Fibroblast of lung (primary cell): ENCODE results near the gene TMC1. TPM values are rescaled to one million over a fixed set of nuclear protein-coding genes. Genes with fewer than 3 reads are reported as not detected.

Experiments used
- DNase-seq, 2 donors: peaks; one replicate each; pipeline versions ENCODE4 v3.0.0 to v3.0.0-alpha.2; 2010; ENCODE audit warnings: low read depth in 2 of 2
- H2AFZ ChIP-seq: 2 replicates; pipeline ENCODE4 v1.5.1; 2012; ENCODE audit warnings: low read length, control low read depth, inconsistent platforms
- H3K27ac ChIP-seq: 2 replicates; pipeline ENCODE4 v1.5.1; 2011; ENCODE audit warnings: low read length, control low read depth; ENCODE audit not compliant: insufficient read depth
- H3K27me3 ChIP-seq: 2 replicates; pipeline ENCODE4 v1.5.1; 2011; ENCODE audit warnings: mild to moderate bottlenecking, low read length; ENCODE audit not compliant: control insufficient read depth, insufficient read depth
- H3K36me3 ChIP-seq: 2 replicates; pipeline ENCODE4 v1.5.1; 2011; ENCODE audit warnings: low read length; ENCODE audit not compliant: control insufficient read depth, insufficient read depth
- H3K4me1 ChIP-seq: 2 replicates; pipeline ENCODE4 v1.5.1; 2011; ENCODE audit warnings: low read length; ENCODE audit not compliant: control insufficient read depth, insufficient read depth; ENCODE audit errors: extremely low read depth
- H3K4me2 ChIP-seq: 2 replicates; pipeline ENCODE4 v1.5.1; 2011; ENCODE audit warnings: low read length, control low read depth; ENCODE audit not compliant: insufficient read depth; ENCODE audit errors: extremely low read depth
- H3K4me3 ChIP-seq, 4 experiments: fragments of 200-600 bp in 1 of 4; sonication (generic) in 1 of 4; replicated peaks in 1 of 4; 2 replicates each; pipeline ENCODE4 v1.5.1; 2011 to 2016; ENCODE audit warnings: low read length in 4 of 4, low read depth in 3 of 4, mild to moderate bottlenecking in 3 of 4, control low read depth in 2 of 4, inconsistent platforms in 1 of 4, mixed read lengths in 1 of 4; ENCODE audit not compliant: insufficient read depth in 1 of 4; ENCODE audit errors: control extremely low read depth in 1 of 4
- H3K79me2 ChIP-seq: 2 replicates; pipeline ENCODE4 v1.5.1; 2012; ENCODE audit warnings: mild to moderate bottlenecking, low read length, inconsistent platforms; ENCODE audit not compliant: control insufficient read depth, insufficient read depth
- H3K9ac ChIP-seq: 2 replicates; pipeline ENCODE4 v1.5.1; 2011; ENCODE audit warnings: mild to moderate bottlenecking, low read length, control low read depth; ENCODE audit not compliant: insufficient read depth
- H3K9me3 ChIP-seq: 2 replicates; pipeline ENCODE4 v1.5.1; 2012; ENCODE audit warnings: low read depth, low read length; ENCODE audit not compliant: control insufficient read depth, insufficient read depth
- H4K20me1 ChIP-seq: 2 replicates; pipeline ENCODE4 v1.5.1; 2011; ENCODE audit warnings: low read length; ENCODE audit not compliant: control insufficient read depth, insufficient read depth; ENCODE audit errors: extremely low read depth
- CTCF ChIP-seq, 2 donors: IDR thresholded peaks in 1 of 2; conservative IDR thresholded peaks in 1 of 2; 1 replicate in 1 of 2; 2 replicates in 1 of 2; pipeline ENCODE4 v1.5.1; 2011 to 2012; ENCODE audit warnings: low read length in 2 of 2, control low read depth in 1 of 2, inconsistent platforms in 1 of 2, low read depth in 1 of 2, mild to moderate bottlenecking in 1 of 2
- EZH2 ChIP-seq: IDR thresholded peaks from 2 replicates; pipeline ENCODE4 v1.5.1; 2012; ENCODE audit warnings: low read length, control low read depth, mild to moderate bottlenecking; ENCODE audit errors: missing control alignments
- polyA plus RNA-seq, 2 donors: library from polyadenylated mRNA; depleted of rRNA in 1 of 2; stranded (reverse) in 1 of 2; unstranded in 1 of 2; fragments of >200 nt; gene quantifications; 2 replicates each; pipeline ENCODE4 v1.2.1, GENCODE V29; 2011 to 2012; ENCODE audit warnings: missing spikeins in 1 of 2
- total RNA-seq: library from RNA; depleted of rRNA; stranded (reverse); fragments of >200 nt; gene quantifications from 2 replicates; pipeline ENCODE4 v1.2.1, GENCODE V29; 2014

Gene TMC1
- total and polyA plus RNA-seq, 2 donors (not counting 1 experiment from before 2014, with no cell fraction given) = 0.27 to 0.33 TPM

DNA sequence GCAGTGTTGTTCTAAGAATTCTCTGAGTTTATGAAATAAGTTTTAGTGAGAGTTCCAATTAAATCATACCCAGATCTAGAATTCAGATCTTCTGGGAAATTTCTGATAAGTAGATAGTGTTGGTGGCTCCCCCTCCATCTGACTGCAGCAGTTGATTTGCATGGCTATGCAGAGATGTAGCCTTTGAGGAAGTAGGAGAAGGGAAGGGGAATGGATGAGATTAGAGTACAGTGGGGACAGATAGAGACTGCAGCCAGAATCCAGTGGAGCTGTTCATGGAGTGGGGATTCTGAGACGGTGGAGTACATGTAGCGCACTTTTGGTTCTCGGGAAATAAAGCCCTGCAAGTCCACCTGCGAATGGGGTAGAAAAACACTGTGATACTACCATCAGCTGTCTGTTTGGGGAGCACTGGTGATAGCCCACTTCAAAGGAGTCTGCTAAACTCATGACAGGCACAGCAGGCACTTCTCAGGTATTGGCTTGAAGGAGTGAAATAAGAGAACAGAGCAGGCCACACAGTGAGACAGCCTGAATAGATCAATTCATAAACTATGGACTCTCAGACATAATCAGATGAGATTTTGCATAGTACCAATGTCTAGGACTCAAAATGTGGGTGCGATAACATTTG lies 334.6 kb downstream of the TMC1 start:
- H3K9ac ChIP-seq = no peak overlapping the region
- no peaks in the 10 kb centered on the region for H3K36me3 ChIP-seq
- no peak overlapping the region for H3K4me2 ChIP-seq
- no peak for DNase-seq
- H3K4me1 ChIP-seq = peaks cover 3% of the 10 kb centered on the region
- no peaks in the 10 kb centered on the region for H3K27me3 ChIP-seq
- H4K20me1 ChIP-seq = no peaks in the 10 kb centered on the region
- no peak overlapping the region for H2AFZ ChIP-seq
- TF ChIP-seq EZH2 = no peak
- TF ChIP-seq CTCF (conservative IDR thresholded peaks at IDR 0.05 in 1 of 2, IDR thresholded peaks at IDR 0.05 in 1 of 2; ENCODE audit: low read depth in 1 of 2, low read length in 2 of 2) = no peak
- H3K4me3 ChIP-seq = no peak overlapping the region
- H3K9me3 ChIP-seq = no peaks in the 10 kb centered on the region
- H3K79me2 ChIP-seq = no peaks in the 10 kb centered on the region
- H3K27ac ChIP-seq = no peak overlapping the region

DNA sequence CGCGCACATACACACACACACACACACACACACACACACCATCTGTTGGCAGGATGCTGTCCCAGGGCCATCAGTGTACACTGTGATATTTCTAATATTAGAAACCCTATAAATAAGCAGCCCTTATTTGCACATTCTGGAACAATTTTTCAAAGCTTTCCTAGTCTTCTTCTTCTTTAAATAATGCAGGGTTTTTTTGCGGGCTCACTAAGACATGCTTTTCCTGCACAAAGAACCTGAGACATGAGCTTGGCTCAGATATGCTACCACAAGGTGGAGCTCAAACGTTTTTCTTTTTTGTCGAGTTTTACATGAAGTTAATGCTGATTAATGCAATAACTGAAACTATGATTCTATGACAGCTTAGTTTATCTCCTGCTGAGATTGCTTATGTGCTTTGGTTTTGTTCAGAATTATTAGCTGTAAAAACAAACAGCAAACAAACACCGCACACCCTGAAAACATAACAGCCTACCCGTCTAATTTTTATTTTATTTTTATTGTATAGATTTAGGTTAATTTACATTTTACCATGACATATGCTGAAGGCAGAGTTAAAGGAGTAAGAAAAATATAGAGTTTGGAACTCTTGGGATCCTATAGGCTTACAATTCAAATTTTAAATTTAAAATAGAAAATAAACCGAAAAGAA lies 335.7 kb downstream of the TMC1 start:
- Histone ChIP-seq H3K9ac (no peak overlapping the region), H3K4me1 (peaks cover 3% of the 10 kb centered on the region), H3K27me3 (no peaks in the 10 kb centered on the region), H3K4me2 (no peak overlapping the region), H3K4me3 (no peak overlapping the region), H3K27ac (no peak overlapping the region), H3K79me2 (no peaks in the 10 kb centered on the region), H3K36me3 (no peaks in the 10 kb centered on the region), H3K9me3 (no peaks in the 10 kb centered on the region), H4K20me1 (no peaks in the 10 kb centered on the region), H2AFZ (no peak overlapping the region)
- TF ChIP-seq CTCF (conservative IDR thresholded peaks at IDR 0.05 in 1 of 2, IDR thresholded peaks at IDR 0.05 in 1 of 2; ENCODE audit: low read depth in 1 of 2, low read length in 2 of 2) (peak; percentile 69 to 76), EZH2 (no peak)
- peak; percentile 46 to 77 for DNase-seq

DNA sequence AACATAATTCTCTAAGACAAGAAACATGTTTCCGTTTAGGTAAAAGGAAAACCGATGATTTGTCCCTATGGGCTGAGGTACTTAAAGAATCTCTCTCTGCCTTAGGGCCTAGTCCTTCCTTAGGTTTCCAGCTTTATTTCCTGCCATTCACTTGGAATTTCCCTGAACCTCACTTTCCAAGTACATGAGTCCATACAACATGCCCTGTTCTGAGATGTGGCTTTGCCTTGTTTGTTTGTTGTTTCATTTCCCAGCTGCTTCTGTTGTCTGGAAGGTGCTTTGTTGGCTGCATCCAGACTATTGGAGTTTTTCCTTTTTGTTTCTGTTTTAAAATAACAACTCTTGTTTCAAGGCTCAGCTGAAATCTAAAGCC lies 336.2 kb downstream of the TMC1 start:
- no peak overlapping the region for H3K9ac ChIP-seq
- H3K4me2 ChIP-seq = peak overlapping the region; percentile 52
- no peak for DNase-seq
- H3K27ac ChIP-seq = no peak overlapping the region
- no peaks in the 10 kb centered on the region for H3K27me3 ChIP-seq
- peak overlapping the region; percentile 69 for H2AFZ ChIP-seq
- TF ChIP-seq CTCF (conservative IDR thresholded peaks at IDR 0.05 in 1 of 2, IDR thresholded peaks at IDR 0.05 in 1 of 2; ENCODE audit: low read depth in 1 of 2, low read length in 2 of 2) = no peak
- TF ChIP-seq EZH2 = no peak
- H3K36me3 ChIP-seq = no peaks in the 10 kb centered on the region
- H3K9me3 ChIP-seq = no peaks in the 10 kb centered on the region
- no peak overlapping the region for H3K4me3 ChIP-seq
- H3K4me1 ChIP-seq = peaks cover 3% of the 10 kb centered on the region
- H3K79me2 ChIP-seq = no peaks in the 10 kb centered on the region
- H4K20me1 ChIP-seq = no peaks in the 10 kb centered on the region
